Aorta (tissue), 5 donors: ENCODE measurements around the gene CALML4. TPM values are rescaled to one million over a fixed set of nuclear protein-coding genes. Genes with fewer than 3 reads are reported as not detected.

ENCODE experiments used
- ATAC-seq: fragments of 200-7000 bp; cut with Tn5 transposase; one replicate; pipeline ENCODE4 v1.9.1; 2022; ENCODE audit warnings: moderate library complexity; ENCODE audit not compliant: low FRiP score
- DNase-seq, 2 donors: peaks; one replicate each; pipeline ENCODE4 v3.0.0-alpha.2; 2020
- H3K27ac ChIP-seq, 2 donors: one replicate each; pipeline ENCODE4 v1.5.1; 2013; ENCODE audit warnings: low read length in 2 of 2, mild to moderate bottlenecking in 2 of 2, moderate library complexity in 2 of 2, control low read depth in 1 of 2, inconsistent platforms in 1 of 2, low read depth in 1 of 2
- H3K27me3 ChIP-seq, 2 donors: one replicate each; pipeline ENCODE4 v1.6.1; 2013; ENCODE audit warnings: control low read depth in 1 of 2, low read length in 1 of 2, mild to moderate bottlenecking in 1 of 2, moderate library complexity in 1 of 2; ENCODE audit not compliant: insufficient read depth in 2 of 2, control insufficient read depth in 1 of 2
- H3K36me3 ChIP-seq, 2 donors: one replicate each; pipeline ENCODE4 v1.6.1; 2013; ENCODE audit warnings: control low read depth in 1 of 2, low read length in 1 of 2, mild to moderate bottlenecking in 1 of 2; ENCODE audit not compliant: insufficient read depth in 2 of 2, control insufficient read depth in 1 of 2
- H3K4me1 ChIP-seq, 2 donors: one replicate each; pipeline ENCODE4 v1.6.1; 2013; ENCODE audit warnings: low read length in 2 of 2, control low read depth in 1 of 2, mild to moderate bottlenecking in 1 of 2, moderate library complexity in 1 of 2; ENCODE audit not compliant: insufficient read depth in 2 of 2, control insufficient read depth in 1 of 2
- H3K4me3 ChIP-seq, 2 donors: one replicate each; pipeline ENCODE4 v1.5.1; 2013; ENCODE audit warnings: low read length in 2 of 2, control low read depth in 1 of 2, mild to moderate bottlenecking in 1 of 2
- H3K9me3 ChIP-seq: one replicate; pipeline ENCODE4 v1.6.1; 2013; ENCODE audit warnings: mild to moderate bottlenecking, low read length; ENCODE audit not compliant: control insufficient read depth
- WGBS, 2 donors: extraction: QIAGEN DNeasy Blood & Tissue Kit; methylation state at CpG; one replicate each; pipeline ENCODE4 v1.1.7; 2013; 5-methylcytosine and 5-hydroxymethylcytosine counted together
- intact Hi-C, 2 donors: fragments of 100-400 bp; cut with DNase I; formaldehyde crosslinking; loops; one replicate each; pipeline versions ENCODE4 v1.14.2 to v1.15.0; 2022
- polyA plus RNA-seq, 2 donors: library from polyadenylated mRNA; stranded (reverse); fragments of 200-250 nt; gene quantifications; one replicate each; pipeline ENCODE4 v1.2.3, GENCODE V29; 2013
- total RNA-seq, 2 donors: library from RNA; stranded (reverse); fragmentation: NEBNext Ultra II Directional; extraction: Animal tissue kit (Norgen Biotek cat#: 25700); gene quantifications; one replicate each; pipeline ENCODE4 v1.2.1, GENCODE V29; 2021
- donor health status: healthy with polysubstance abuse.
- donor health status: Bipolar disorder and iron deficiency.
- donor health status: DM: no; HTN: no; CAD: no.
- donor health status: DM: no; HTN: no; CAD: no.
- donor health status: DM: yes; HTN: yes; CAD: no.

Gene CALML4
- total and polyA plus RNA-seq, 4 donors = 3.9 to 29.9 (median 6.2) TPM

- DNase-seq = peak; percentile 79 to 91
- intact Hi-C loops = loop anchor here (2.0 to 5.0 kb wide), 2 partner anchors 348 to 349 kb away; no protein-coding TSS in a partner anchor
- WGBS, 2 donors = 37 to 39% methylated on average over 20 to 23 of the region's 23 CpGs
- Histone ChIP-seq H3K4me3 (no peak overlapping the region), H3K27me3 (no peaks in the 10 kb centered on the region), H3K36me3 (peaks cover 0 to 2% of the 10 kb centered on the region in 2 donors), H3K9me3 (no peaks in the 10 kb centered on the region), H3K4me1 (no peaks in the 10 kb centered on the region), H3K27ac (no peak overlapping the region)
- peak; percentile 71 for ATAC-seq
These were observed 5.9 kb upstream of the CALML4 start for GRCh38 chr15:68210821-68211655.

- H3K4me3 ChIP-seq = no peak overlapping the region
- no peak overlapping the region for H3K27ac ChIP-seq
- no peaks in the 10 kb centered on the region for H3K4me1 ChIP-seq
- intact Hi-C loops = loop anchor here (2.0 to 5.0 kb wide), 2 partner anchors 348 kb away; no protein-coding TSS in a partner anchor
- no peak for DNase-seq
- no peaks in the 10 kb centered on the region for H3K27me3 ChIP-seq
- no peaks in the 10 kb centered on the region for H3K9me3 ChIP-seq
- H3K36me3 ChIP-seq = peaks cover 0 to 2% of the 10 kb centered on the region in 2 donors
- no peak for ATAC-seq
- WGBS, 2 donors = 62 to 69% methylated on average over 9 of the region's 9 CpGs
These were observed 5.3 kb upstream of the CALML4 start for GRCh38 chr15:68210409-68210756.

GRCh38 chr15:68209735-68210408, 4.7 kb upstream of the CALML4 start:
- Histone ChIP-seq H3K27me3 (no peaks in the 10 kb centered on the region), H3K4me1 (peaks cover 0 to 2% of the 10 kb centered on the region in 2 donors), H3K4me3 (no peak overlapping the region), H3K27ac (no peak overlapping the region), H3K36me3 (peaks cover 0 to 2% of the 10 kb centered on the region in 2 donors), H3K9me3 (no peaks in the 10 kb centered on the region)
- WGBS, 2 donors = 84 to 86% methylated on average over 13 of the region's 13 CpGs
- peak; percentile 45 to 64 for DNase-seq
- intact Hi-C loops = loop anchor here (2.0 to 5.0 kb wide), 2 partner anchors 347 to 348 kb away; no protein-coding TSS in a partner anchor
- ATAC-seq = no peak

DNA sequence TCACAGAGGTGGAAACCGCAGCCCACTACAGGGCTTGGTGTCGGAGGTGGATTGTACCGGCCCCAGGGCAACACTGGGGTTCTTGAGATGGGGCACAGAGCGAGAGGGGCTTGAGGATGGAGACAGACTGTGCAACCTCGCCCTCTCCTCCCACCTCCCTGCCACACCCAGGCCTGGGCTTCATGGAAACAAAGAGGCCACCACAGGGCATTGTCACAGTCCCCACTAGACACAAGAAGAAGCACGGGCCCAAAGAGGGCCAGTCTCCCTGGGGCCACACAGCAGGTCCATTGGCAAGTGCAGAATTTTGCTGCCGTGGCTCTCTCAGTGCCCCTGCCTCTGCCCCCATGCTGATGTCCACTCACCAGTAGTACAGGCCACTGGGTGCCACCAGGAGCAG, 4.1 kb upstream of the CALML4 start:
- no peaks in the 10 kb centered on the region for H3K27me3 ChIP-seq
- no peak overlapping the region for H3K27ac ChIP-seq
- H3K4me1 ChIP-seq = peaks cover 0 to 4% of the 10 kb centered on the region in 2 donors
- WGBS, 2 donors = 84 to 88% methylated on average over 7 of the region's 7 CpGs
- no peak overlapping the region for H3K4me3 ChIP-seq
- ATAC-seq (no peak), DNase-seq (peak; percentile 29 to 69)
- H3K36me3 ChIP-seq = peaks cover 0 to 2% of the 10 kb centered on the region in 2 donors
- H3K9me3 ChIP-seq = no peaks in the 10 kb centered on the region
- intact Hi-C loops = no loop called here

DNA sequence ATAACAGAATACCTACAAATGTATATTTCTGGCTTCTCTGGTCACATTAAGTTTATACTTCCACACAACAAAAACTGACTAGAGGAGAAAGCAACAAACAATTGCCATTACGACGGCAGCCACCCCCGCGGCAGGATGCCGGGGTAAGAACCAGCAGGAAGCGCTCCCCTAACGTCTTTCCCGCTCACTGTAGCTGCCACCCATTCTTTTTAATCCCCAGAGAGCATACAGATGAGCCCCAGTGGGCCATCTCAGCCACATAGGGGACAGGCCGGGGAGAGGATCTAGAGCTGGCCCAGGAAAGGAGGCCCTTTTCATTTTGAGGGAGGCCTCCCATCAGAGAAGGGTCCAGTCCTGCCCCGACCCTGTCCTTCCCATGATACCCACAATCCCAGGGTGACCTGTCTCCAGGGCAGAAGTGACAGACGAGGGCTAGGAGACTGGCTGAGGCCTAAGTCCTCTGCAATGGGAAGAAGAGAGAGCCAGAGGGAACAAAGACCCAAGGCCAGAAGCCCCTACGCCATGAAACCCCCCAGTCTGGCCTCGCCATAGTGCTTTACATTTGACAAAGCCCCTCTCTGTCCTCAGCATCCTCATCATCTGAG, 3.6 kb upstream of the CALML4 start:
- no peak for ATAC-seq
- 92% methylated on average over 13 of the region's 13 CpGs for whole genome bisulfite sequencing, 2 donors
- Histone ChIP-seq H3K27me3 (no peaks in the 10 kb centered on the region), H3K4me1 (peaks cover 0 to 4% of the 10 kb centered on the region in 2 donors), H3K36me3 (peaks cover 0 to 2% of the 10 kb centered on the region in 2 donors), H3K4me3 (no peak overlapping the region), H3K9me3 (no peaks in the 10 kb centered on the region), H3K27ac (no peak overlapping the region)
- intact Hi-C loops = no loop called here
- DNase-seq = peak; percentile 29 to 37

DNA sequence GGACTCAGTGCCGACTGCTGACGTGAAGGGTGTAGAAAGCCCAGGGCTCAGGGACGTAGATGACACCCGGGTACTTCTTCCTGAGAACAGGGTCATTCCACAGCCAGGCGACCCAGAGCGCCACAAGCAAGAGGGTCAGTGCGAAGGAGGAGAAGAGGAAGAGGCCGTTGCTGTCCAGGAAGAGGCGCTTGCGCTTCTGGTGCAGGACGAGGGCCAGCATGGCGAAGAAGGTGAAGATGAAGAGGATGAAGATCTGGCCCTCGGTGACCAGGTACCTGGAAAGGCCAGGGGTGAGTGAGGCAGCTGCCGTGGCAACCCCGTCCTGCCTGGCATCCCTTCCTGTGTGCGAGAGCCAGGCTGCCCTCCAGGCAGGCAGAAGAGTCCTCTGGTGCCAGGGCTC, 3.0 kb upstream of the CALML4 start:
- 87 to 93% methylated on average over 16 of the region's 16 CpGs for WGBS, 2 donors

GRCh38 chr15:68207176-68207935, 2.2 kb upstream of the CALML4 start:
- WGBS, 2 donors = 84 to 86% methylated on average over 12 of the region's 12 CpGs
- peaks cover 0 to 4% of the 10 kb centered on the region in 2 donors for H3K4me1 ChIP-seq

More for the DNA sequence above, 3.0 kb upstream of the CALML4 start:
- DNase-seq (peak in 1 of 2 donors; percentile 25), ATAC-seq (no peak)
- H3K27ac ChIP-seq = no peak overlapping the region
- H3K36me3 ChIP-seq = peaks cover 0 to 2% of the 10 kb centered on the region in 2 donors
- no peaks in the 10 kb centered on the region for H3K27me3 ChIP-seq
- peaks cover 0 to 4% of the 10 kb centered on the region in 2 donors for H3K4me1 ChIP-seq
- no peaks in the 10 kb centered on the region for H3K9me3 ChIP-seq
- intact Hi-C loops = no loop called here
- no peak overlapping the region for H3K4me3 ChIP-seq

GRCh38 chr15:68206711-68207151, 1.6 kb upstream of the CALML4 start:
- intact Hi-C loops = no loop called here
- no peak for ATAC-seq
- WGBS, 2 donors = 93 to 95% methylated on average over 12 of the region's 12 CpGs
- Histone ChIP-seq H3K27ac (no peak overlapping the region), H3K4me1 (peaks cover 0 to 4% of the 10 kb centered on the region in 2 donors), H3K4me3 (no peak overlapping the region), H3K9me3 (no peaks in the 10 kb centered on the region), H3K27me3 (no peaks in the 10 kb centered on the region), H3K36me3 (peaks cover 0 to 2% of the 10 kb centered on the region in 2 donors)
- peak in 1 of 2 donors; percentile 44 for DNase-seq

More at GRCh38 chr15:68207176-68207935, 2.2 kb upstream of the CALML4 start:
- Histone ChIP-seq H3K27ac (no peak overlapping the region), H3K36me3 (peaks cover 0 to 2% of the 10 kb centered on the region in 2 donors), H3K27me3 (no peaks in the 10 kb centered on the region), H3K9me3 (no peaks in the 10 kb centered on the region), H3K4me3 (no peak overlapping the region)
- intact Hi-C loops = no loop called here
- ATAC-seq (no peak), DNase-seq (peak in 1 of 2 donors; percentile 36)
